ENCODE measurements around the gene TBCEL. TPM values are rescaled to one million over a fixed set of nuclear protein-coding genes. Genes with fewer than 3 reads are reported as not detected.

TBCEL gene
- total RNA-seq, 1 experiment from 2014 or later = 23.2 TPM

- no peaks in the 10 kb centered on the region for H3K4me1 ChIP-seq (ENCODE audit: control insufficient read depth, insufficient read depth, low read length)
- H3K36me3 ChIP-seq (ENCODE audit: control insufficient read depth, insufficient read depth, low read length) = no peaks in the 10 kb centered on the region
- no peak overlapping the region for H3K4me3 ChIP-seq (ENCODE audit: low read depth in 2 of 2, low read length in 2 of 2)
- DNase-seq (ENCODE audit: low read depth, low spot score) (no peak), ATAC-seq (no peak)
- POLR2A ChIA-PET = no interaction called here
- H3K27ac ChIP-seq (ENCODE audit: low read length) = no peak overlapping the region
- TF ChIP-seq POLR2AphosphoS5 (IDR thresholded peaks at IDR 0.05; ENCODE audit: low read depth, low read length) (no peak), SIN3A (IDR thresholded peaks at IDR 0.05; ENCODE audit: borderline replicate concordance, insufficient read depth, low read depth, low read length) (no peak), CTCF (IDR thresholded peaks at IDR 0.05) (no peak), TCF7L2 (IDR thresholded peaks at IDR 0.05; ENCODE audit: low read depth, low read length) (no peak), REST (IDR thresholded peaks at IDR 0.05; ENCODE audit: insufficient read depth in 1 of 2, low read depth in 2 of 2, low read length in 1 of 2) (no peak)
- no TSS peak for BruUV-seq (replicated peaks)
- no peaks in the 10 kb centered on the region for H3K27me3 ChIP-seq (ENCODE audit: control insufficient read depth, insufficient read depth, low read length)
- no peaks in the 10 kb centered on the region for H3K9me3 ChIP-seq (ENCODE audit: control insufficient read depth, insufficient read depth, low read depth, low read length)
- in situ Hi-C loops (cut with HindIII; ENCODE audit: low pct_unique_long_range_greater_than_20kb, low sequenced_read_pairs) (no loop called here), intact Hi-C loops (cut with micrococcal nuclease; ENCODE audit: unreplicated experiment) (no loop called here)
- CTCF ChIA-PET = no interaction called here
These were observed 17.2 kb downstream of the TBCEL start for GRCh38 chr11:121041072-121041471.

- ATAC-seq (no peak), DNase-seq (ENCODE audit: low read depth, low spot score) (no peak)
- H3K9me3 ChIP-seq (ENCODE audit: control insufficient read depth, insufficient read depth, low read depth, low read length) = no peaks in the 10 kb centered on the region
- TF ChIP-seq REST (IDR thresholded peaks at IDR 0.05; ENCODE audit: insufficient read depth in 1 of 2, low read depth in 2 of 2, low read length in 1 of 2) (no peak), TCF7L2 (IDR thresholded peaks at IDR 0.05; ENCODE audit: low read depth, low read length) (no peak), SIN3A (IDR thresholded peaks at IDR 0.05; ENCODE audit: borderline replicate concordance, insufficient read depth, low read depth, low read length) (no peak), CTCF (IDR thresholded peaks at IDR 0.05) (no peak), POLR2AphosphoS5 (IDR thresholded peaks at IDR 0.05; ENCODE audit: low read depth, low read length) (no peak)
- ChIA-PET POLR2A (no interaction called here), CTCF (no interaction called here)
- 0 out of 2 replicates have a peak, but pooled peaks cover under 1% of the 10 kb centered on the region for H3K36me3 ChIP-seq (ENCODE audit: control insufficient read depth, insufficient read depth, low read length)
- H3K4me1 ChIP-seq (ENCODE audit: control insufficient read depth, insufficient read depth, low read length) = no peaks in the 10 kb centered on the region
- intact Hi-C loops (cut with micrococcal nuclease; ENCODE audit: unreplicated experiment) (no loop called here), in situ Hi-C loops (cut with HindIII; ENCODE audit: low pct_unique_long_range_greater_than_20kb, low sequenced_read_pairs) (no loop called here)
- no TSS peak for BruUV-seq (replicated peaks)
- no peak overlapping the region for H3K27ac ChIP-seq (ENCODE audit: low read length)
- H3K4me3 ChIP-seq (ENCODE audit: low read depth in 2 of 2, low read length in 2 of 2) = no peak overlapping the region
- H3K27me3 ChIP-seq (ENCODE audit: control insufficient read depth, insufficient read depth, low read length) = no peaks in the 10 kb centered on the region
These were observed 18.4 kb downstream of the TBCEL start for GRCh38 chr11:121042296-121042695.

Measured in Panc1 (cell line).